Mucosa of rectum (tissue), 2 donors: ENCODE data around the gene XPA.

Experiments
- H3K27ac ChIP-seq, 2 donors: one replicate each; pipeline ENCODE4 v1.7.0; 2013; ENCODE audit warnings: inconsistent platforms in 2 of 2, low read depth in 2 of 2, low read length in 2 of 2
- H3K27me3 ChIP-seq, 2 donors: one replicate each; pipeline ENCODE4 v1.7.0; 2013; ENCODE audit warnings: low read length in 2 of 2; ENCODE audit not compliant: control insufficient read depth in 2 of 2, insufficient read depth in 2 of 2
- H3K36me3 ChIP-seq, 2 donors: one replicate each; pipeline ENCODE4 v1.7.0; 2013; ENCODE audit warnings: low read length in 2 of 2; ENCODE audit not compliant: control insufficient read depth in 2 of 2, insufficient read depth in 2 of 2
- H3K4me1 ChIP-seq, 2 donors: one replicate each; pipeline ENCODE4 v1.7.0; 2013; ENCODE audit warnings: low read length in 2 of 2, mild to moderate bottlenecking in 1 of 2; ENCODE audit not compliant: control insufficient read depth in 2 of 2, insufficient read depth in 2 of 2
- H3K4me3 ChIP-seq, 2 donors: one replicate each; pipeline ENCODE4 v1.7.0; 2013; ENCODE audit warnings: low read length in 2 of 2
- H3K9ac ChIP-seq, 2 donors: one replicate each; pipeline ENCODE4 v1.7.0; 2013; ENCODE audit warnings: low read length in 2 of 2, low read depth in 1 of 2, mild to moderate bottlenecking in 1 of 2
- H3K9me3 ChIP-seq, 2 donors: one replicate each; pipeline ENCODE4 v1.7.0; 2013; ENCODE audit warnings: low read length in 2 of 2; ENCODE audit not compliant: control insufficient read depth in 2 of 2
- donor health status: healthy.
- donor health status: Normal muscosa, but diverticular disease.

The XPA gene

GRCh38 chr9:97723819-97724218 lies 26.7 kb upstream of the XPA start:
- H3K36me3 ChIP-seq, result no peaks in the 10 kb centered on the region
- no peak overlapping the region for H3K9ac ChIP-seq
- no peak overlapping the region for H3K4me3 ChIP-seq
- H3K27me3 ChIP-seq, result no peaks in the 10 kb centered on the region
- no peak overlapping the region for H3K27ac ChIP-seq
- no peaks in the 10 kb centered on the region for H3K4me1 ChIP-seq
- peaks cover 0 to 3% of the 10 kb centered on the region in 2 donors for H3K9me3 ChIP-seq

DNA sequence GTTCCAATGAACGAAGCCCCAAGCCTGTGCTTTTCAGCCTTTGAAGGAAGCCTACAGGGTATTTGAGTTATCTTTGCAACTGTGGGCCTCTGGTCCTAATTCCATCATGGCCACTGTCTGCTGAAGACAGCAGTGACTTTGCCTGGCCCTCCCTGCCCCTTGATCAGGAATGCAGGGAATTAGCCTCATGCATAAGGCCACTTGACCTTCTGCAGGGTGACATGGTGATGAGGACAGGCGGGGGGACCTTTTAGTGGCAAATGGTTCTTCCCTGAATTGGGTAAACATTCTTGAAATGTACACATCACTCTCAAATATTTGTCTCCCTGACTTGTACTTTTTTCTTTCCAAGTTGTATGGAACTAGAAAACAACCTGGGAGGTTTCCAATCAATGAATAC lies 25.2 kb upstream of the XPA start:
- Histone ChIP-seq H3K4me3 (no peak overlapping the region), H3K9ac (no peak overlapping the region), H3K9me3 (peaks cover 0 to 3% of the 10 kb centered on the region in 2 donors)

GRCh38 chr9:97721396-97721795 lies 24.3 kb upstream of the XPA start:
- Histone ChIP-seq H3K4me1 (no peaks in the 10 kb centered on the region), H3K27ac (no peak overlapping the region), H3K9me3 (peaks cover 0 to 3% of the 10 kb centered on the region in 2 donors), H3K27me3 (no peaks in the 10 kb centered on the region), H3K36me3 (no peaks in the 10 kb centered on the region), H3K9ac (no peak overlapping the region), H3K4me3 (no peak overlapping the region)

More for the DNA sequence above, 25.2 kb upstream of the XPA start:
- no peaks in the 10 kb centered on the region for H3K27me3 ChIP-seq
- H3K27ac ChIP-seq, result no peak overlapping the region
- H3K36me3 ChIP-seq, result no peaks in the 10 kb centered on the region
- H3K4me1 ChIP-seq, result no peaks in the 10 kb centered on the region

DNA sequence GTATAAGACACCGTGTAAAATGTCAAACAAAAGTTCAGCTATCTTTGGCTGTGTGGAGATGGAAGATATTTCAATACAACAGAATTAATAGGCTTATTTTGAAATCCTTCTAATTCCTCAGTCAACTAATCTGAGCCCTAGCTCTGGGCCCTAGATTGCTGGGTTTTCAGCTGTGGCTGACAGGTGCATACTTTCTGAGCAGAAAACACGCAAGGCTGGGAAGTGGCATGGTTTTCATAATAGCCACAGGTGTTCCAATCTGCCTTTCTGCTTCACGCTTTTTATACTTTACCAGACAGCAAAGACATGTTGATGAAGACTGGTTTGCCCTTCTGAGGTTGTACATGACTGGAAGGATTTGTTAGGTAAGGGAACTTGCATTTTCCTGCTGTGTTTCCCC lies 20.7 kb upstream of the XPA start:
- H3K9ac ChIP-seq, result no peak overlapping the region
- H3K9me3 ChIP-seq, result peaks cover 0 to 3% of the 10 kb centered on the region in 2 donors
- no peaks in the 10 kb centered on the region for H3K27me3 ChIP-seq
- no peaks in the 10 kb centered on the region for H3K36me3 ChIP-seq
- H3K4me1 ChIP-seq, result peaks cover 0 to 2% of the 10 kb centered on the region in 2 donors
- no peak overlapping the region for H3K27ac ChIP-seq
- H3K4me3 ChIP-seq, result no peak overlapping the region

GRCh38 chr9:97714435-97714834 lies 17.3 kb upstream of the XPA start:
- Histone ChIP-seq H3K4me1 (peaks cover 0 to 2% of the 10 kb centered on the region in 2 donors), H3K36me3 (no peaks in the 10 kb centered on the region), H3K9me3 (no peaks in the 10 kb centered on the region), H3K4me3 (no peak overlapping the region), H3K9ac (no peak overlapping the region), H3K27ac (no peak overlapping the region), H3K27me3 (peaks cover 5 to 8% of the 10 kb centered on the region in 2 donors)

GRCh38 chr9:97711223-97711626 lies 14.1 kb upstream of the XPA start:
- Histone ChIP-seq H3K4me1 (peaks cover 0 to 2% of the 10 kb centered on the region in 2 donors), H3K9me3 (no peaks in the 10 kb centered on the region), H3K4me3 (no peak overlapping the region), H3K27me3 (peaks cover 8% of the 10 kb centered on the region in 2 donors), H3K9ac (no peak overlapping the region), H3K36me3 (no peaks in the 10 kb centered on the region), H3K27ac (no peak overlapping the region)

DNA sequence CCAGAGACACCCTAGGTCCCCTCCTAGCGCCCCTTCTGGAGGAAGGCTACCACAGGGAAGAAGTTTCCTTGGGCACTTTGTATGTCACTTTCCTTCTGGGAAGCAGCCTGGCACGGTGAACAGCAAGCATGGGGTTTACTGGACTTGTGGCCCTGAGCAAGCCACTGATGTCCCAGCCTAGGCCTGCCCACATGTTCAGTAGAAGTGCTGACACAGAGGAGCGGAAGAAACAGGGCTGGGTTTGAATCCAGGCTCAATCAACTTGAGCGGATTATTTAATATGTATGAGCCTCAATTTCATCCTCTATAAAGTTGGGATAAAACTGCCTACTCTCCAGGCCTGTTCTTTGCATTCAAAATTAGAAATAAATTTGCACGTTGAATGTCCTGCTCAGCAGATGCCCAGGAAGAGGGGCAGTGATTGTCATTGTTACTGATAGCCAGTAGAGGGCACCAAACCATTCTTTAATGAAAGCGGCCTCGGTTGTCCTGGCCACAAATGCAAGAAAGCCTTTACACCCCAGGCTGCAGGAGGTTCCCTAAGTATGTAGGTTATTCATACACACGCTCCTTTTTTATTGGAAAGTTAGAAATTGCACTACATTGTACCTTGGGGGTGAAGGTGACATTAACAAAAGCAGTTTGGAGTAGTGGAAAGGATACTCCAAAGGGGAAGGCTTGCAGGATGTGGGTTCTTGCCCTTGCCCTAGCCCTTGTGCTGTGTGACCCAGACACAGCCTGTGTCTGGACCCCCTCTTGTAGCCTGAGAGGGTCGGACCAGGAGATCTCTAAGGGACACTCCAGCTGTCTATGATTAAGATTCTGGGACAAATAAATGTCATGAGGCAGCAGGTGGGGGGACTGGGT lies 13.4 kb upstream of the XPA start:
- Histone ChIP-seq H3K36me3 (no peaks in the 10 kb centered on the region), H3K27me3 (peaks cover 8% of the 10 kb centered on the region in 2 donors), H3K4me1 (peaks cover 0 to 2% of the 10 kb centered on the region in 2 donors), H3K27ac (no peak overlapping the region), H3K9ac (no peak overlapping the region), H3K4me3 (no peak overlapping the region), H3K9me3 (no peaks in the 10 kb centered on the region)

DNA sequence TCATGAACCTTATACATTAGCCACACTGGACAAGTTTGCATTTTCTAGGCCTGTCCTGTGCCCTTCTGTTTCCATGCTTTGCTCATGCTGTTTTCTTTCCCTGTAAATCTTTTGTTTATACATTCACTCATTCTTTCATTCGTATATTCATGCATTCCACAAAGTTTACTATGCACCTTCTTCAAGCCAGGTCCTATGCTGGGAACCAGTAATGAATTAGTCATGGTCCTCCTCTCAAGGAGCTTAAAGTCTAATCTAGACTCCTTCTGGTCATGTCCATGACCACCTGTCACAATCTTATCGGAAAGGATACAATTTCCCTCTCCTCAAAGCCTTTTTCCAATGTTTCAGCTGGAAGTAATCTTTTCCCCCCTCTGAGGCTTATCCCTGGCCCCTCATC lies 9.1 kb upstream of the XPA start:
- H3K9ac ChIP-seq, result no peak overlapping the region
- no peak overlapping the region for H3K4me3 ChIP-seq
- no peaks in the 10 kb centered on the region for H3K36me3 ChIP-seq
- peaks cover 6 to 8% of the 10 kb centered on the region in 2 donors for H3K27me3 ChIP-seq
- H3K27ac ChIP-seq, result no peak overlapping the region
- H3K4me1 ChIP-seq, result no peaks in the 10 kb centered on the region
- H3K9me3 ChIP-seq, result no peaks in the 10 kb centered on the region

GRCh38 chr9:97705354-97705950 lies 8.3 kb upstream of the XPA start:
- Histone ChIP-seq H3K36me3 (no peaks in the 10 kb centered on the region), H3K9me3 (no peaks in the 10 kb centered on the region), H3K9ac (no peak overlapping the region)

DNA sequence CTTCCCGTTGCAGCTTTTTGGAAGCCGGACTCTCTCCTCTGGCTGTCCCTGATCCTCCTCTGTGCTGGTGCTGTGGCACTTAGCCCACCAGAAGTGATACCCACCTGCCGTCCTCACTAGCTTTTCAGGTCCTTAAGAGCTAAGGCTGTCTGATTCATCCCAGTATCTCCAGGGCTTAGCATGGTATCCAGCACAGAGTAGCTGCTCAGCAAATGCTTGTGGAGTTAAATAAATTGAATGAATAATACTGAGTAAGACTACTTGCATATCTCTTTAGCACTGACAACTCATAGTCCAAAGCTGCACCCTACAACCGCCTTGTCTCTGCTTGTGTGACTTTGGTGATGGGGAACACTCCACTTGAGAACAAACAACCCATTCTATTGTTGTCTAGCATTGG lies 7.7 kb upstream of the XPA start:
- Histone ChIP-seq H3K9ac (no peak overlapping the region), H3K27me3 (peaks cover 0 to 3% of the 10 kb centered on the region in 2 donors), H3K9me3 (no peaks in the 10 kb centered on the region), H3K36me3 (no peaks in the 10 kb centered on the region), H3K4me1 (no peaks in the 10 kb centered on the region), H3K27ac (no peak overlapping the region), H3K4me3 (no peak overlapping the region)

More at GRCh38 chr9:97705354-97705950, 8.3 kb upstream of the XPA start:
- Histone ChIP-seq H3K27ac (no peak overlapping the region), H3K4me1 (no peaks in the 10 kb centered on the region), H3K4me3 (no peak overlapping the region), H3K27me3 (peaks cover 0 to 3% of the 10 kb centered on the region in 2 donors)
